ENCODE data around the gene AATK. TPM values are rescaled to one million over a fixed set of nuclear protein-coding genes. Genes with fewer than 3 reads are reported as not detected.
"Not testable (repeated sequence)": the region's sequence is repeated elsewhere in the genome, so short reads cannot be mapped to it uniquely, and the experiment has no call there.

The AATK gene
- polyA plus RNA-seq, 1 donor, result 10.7 TPM

DNA sequence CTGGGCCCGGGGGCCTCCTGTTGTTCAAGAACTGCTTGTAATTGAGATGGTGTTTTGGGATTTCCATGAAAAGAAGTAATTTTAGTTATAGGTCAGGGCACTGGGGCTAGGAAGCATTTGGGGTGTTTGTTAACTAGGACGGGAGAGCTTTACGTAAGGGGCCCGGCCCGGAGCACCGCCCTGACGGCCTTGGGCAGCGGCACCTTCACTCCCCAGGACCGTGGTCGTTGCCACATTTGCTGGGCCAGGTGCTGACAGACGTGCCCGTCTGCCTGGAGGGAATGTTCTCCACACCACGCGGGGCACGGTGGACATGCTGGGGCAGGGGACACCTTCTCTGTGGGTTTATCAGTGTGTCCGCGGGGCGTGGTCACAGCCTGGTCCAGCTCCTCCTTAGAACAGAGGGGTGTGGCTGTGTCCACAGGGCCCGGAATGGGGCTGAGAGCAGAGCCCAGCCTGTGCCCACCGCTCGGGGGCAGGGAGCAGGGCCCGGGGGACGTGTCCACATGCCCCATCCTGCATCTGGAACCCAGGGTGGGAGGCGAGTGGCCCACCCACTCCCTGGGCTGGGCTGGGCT lies 73.4 kb downstream of the AATK start:
- DNase-seq (ENCODE audit: low read depth), result no peak

DNA sequence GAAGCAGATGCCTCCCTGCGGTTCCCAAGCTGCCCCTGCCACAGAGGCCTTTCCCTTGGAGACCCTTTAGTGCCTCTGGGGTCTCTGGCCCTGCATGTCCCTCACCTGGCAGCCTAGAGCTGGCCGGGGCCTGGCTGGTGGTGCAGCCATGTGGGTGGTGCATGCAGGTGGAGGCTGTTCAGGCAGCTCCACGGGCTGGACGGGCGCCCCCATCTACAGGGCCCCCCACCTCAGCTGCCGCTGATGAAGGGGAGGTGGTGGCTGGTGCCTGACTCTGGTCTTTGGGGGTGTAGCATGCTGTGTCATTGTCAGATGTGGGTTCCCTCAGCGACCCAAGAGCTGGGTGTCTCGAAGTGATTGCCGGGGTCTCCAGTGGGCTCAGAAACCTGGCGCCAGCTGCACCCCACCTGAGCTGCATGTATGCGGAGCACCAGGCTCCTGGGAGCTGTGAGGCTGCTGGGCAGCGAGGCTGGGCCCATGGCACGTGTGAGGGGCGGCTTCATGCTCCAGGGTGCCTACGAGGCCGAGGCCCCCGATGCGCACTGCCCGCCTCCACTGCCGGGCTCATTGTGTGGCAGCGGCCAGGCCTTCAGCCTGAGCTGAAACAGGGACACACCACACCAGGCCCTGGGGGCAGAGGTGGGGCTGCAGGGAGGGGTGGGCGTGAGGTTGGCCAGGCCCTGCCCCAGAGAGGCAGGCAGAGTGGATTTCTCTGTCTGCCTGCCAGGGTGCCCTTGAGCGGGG lies 74.1 kb downstream of the AATK start:
- DNase-seq (ENCODE audit: low read depth), result no peak

DNA sequence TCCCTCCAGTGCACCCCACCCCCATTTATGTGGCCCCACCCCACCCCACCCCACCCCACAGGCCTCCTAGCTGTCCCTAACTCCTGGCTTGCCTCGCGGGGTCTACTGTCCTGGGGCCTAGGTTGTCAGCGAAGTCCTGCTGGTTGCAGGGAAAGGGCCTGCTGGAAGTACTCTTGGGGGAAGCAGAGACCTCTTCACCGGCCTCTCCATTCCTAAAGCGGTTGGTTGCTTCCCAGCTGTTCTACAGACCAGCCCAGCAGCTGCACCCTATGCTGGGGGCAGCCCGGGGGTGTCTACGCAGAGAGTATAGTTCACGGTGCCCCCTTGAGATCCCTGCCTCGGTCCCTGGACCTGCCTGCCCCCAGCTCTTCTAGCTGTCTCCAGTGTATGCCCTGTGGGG lies 74.9 kb downstream of the AATK start:
- DNase-seq (ENCODE audit: low read depth), result no peak

DNA sequence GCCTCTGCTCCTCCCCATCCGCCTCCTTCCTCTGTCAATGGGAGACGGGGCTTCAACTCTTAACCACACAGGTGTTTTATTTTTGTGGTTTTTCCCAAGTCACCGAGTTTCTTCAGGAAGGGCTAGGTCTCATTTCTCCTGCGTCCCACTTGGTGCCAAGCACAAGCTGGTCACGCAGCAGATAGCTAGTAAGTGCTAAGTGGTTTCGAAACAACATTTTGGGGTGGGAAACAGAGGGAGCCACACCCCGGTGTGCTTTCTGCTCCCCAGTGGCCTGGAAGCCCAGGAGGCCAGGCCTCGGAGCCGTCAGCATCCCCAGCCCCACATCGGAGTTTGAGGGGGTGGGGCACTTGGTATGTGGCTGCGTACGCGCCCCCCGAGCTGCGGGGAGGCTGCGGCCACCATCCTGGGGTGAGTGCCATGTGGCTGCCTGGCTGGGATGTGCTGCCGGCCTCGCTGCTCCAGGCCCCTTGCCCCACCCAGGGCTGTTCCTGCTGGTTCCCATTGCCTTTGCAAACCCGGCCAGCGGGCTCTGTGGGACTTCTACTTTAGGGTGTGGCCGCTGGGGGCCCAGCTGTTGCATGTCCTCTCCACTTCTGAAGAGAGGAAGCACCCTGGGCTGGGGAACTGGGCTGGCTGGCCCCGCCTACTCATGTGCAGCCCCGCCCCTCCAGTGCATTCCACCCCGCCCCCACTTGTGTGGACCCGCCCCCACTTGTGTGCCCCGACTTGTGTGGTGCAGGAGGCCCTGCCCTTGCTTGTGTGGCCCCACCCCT lies 75.5 kb downstream of the AATK start:
- DNase-seq (ENCODE audit: low read depth), result no peak

DNA sequence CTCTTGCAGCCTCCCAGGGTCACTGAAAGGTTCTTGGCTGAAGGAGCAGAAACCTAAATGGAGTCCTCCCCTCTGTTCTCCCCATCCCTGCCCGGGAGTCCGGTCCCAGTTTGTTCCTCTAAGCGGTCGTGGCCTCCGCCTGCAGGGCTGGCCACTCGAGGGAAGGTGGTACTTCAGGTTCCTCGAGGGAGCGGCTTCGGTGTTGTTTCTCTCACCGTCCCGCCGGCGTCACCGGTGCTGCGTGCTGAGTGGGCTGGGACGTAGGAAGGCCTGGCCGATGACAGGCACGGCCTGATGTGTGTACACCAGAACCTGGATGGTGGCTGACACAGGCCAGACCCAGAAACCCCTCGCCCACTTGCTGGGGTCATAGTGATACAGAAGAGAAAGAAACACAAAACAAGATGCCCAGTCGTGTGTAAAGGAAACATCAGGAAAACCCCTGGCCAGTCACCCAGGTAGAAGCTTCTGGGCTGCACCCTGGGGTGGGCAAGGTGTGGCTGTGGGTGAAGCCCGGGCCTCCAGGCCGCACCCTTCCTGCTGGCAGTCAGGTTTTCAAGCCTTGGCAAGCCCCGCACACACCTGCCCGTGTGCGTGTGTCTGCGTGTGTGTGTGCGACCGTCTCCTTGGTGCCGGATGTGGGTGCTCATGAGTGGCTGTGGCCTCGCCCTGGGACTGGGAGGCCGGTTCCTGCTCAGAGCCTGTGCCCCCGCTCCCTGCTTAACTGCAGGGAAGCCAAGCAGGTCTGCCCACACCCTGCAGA lies 79.1 kb downstream of the AATK start:
- DNase-seq (ENCODE audit: low read depth), result no peak

DNA sequence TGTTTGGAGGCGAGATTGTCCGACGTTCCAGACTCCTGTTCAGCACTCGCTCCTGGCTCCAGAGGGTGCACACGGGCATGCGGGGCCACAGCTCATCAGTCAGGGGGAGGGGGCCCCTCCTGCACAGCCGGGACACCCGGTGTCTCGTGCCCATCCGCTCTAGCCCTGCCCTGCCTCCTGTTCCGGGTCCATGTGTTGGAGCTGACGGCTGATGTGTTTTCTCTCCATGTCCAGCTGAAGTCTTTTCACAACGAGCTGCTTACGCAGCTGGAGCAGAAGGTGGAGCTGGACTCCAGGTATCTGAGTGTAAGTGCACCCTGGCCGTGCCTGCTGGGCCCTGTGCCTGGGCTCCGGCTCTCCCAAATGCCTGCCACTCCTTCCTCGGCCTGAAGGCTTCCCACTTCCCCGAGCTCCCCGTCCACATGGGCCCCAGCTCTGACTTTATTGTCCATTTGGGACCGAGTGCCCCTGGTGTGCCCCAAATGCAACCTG lies 80.6 kb downstream of the AATK start:
- DNase-seq (ENCODE audit: low read depth), result no peak

DNA sequence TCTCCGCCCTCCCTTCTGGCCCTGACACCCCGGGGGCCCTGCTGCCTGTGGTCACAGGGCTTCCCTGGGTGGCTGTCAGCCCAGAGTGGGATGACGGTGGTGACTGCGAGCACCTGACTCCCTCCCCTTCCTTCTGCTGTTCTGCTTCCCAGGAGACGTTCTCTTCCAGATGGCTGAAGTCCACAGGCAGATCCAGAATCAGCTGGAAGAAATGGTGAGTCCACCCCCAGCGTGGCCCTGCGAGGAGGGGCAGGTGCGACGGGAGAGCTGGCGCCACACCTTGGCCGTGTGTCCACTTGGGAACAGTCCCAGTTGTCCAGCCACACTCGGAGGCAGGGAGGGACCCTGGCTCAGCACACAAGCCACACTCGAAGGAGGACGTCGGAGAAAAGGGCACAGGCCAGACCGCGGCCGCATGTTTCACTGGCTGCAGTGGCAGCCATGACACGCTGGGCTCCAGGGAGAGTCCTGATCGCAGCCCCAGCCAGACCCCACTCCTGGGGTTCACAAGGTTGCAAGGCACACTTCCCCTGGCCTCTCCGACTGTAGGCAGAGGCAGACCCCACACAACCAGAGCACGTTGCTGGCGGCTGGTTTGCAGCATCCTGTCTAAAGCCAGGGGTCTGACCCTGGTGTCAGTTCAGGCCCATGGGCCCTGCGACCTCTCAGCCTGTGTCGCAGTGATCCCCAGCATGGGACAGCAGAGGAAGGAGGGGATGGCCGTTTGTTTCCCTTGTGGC lies 81.2 kb downstream of the AATK start:
- no peak for DNase-seq (ENCODE audit: low read depth)

DNA sequence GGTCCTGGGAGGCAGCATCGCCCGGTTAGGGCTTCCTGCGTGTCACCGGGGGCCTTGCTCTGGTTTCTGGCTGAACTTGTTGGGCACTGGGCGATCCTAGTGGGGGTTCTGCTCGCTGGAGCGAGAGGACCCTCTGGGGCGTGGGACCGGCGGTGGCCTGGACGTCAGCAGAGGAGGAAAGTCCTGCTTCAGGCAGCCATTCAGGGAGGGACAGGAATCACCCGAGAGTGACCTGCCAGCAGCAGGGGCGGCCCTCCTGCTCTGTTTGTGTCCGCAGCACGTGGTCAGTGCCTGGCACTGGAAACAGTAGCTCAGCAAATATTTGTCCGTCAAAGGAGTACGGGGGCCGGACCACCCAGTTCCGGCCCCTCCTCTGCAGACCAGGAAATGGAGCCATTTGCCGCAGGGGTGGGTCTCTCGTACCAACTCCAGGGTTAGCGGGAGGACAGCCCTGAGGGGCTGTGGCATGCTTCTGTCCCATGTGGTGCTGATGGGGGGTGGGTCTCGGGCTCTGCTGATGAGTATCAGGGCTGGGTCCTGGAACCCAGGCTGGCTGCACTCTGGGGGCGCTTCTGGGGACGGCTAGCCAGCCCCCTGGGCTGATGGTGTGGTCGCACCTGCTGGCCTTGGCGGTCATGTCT lies 82.8 kb downstream of the AATK start:
- DNase-seq (ENCODE audit: low read depth), result no peak

DNA sequence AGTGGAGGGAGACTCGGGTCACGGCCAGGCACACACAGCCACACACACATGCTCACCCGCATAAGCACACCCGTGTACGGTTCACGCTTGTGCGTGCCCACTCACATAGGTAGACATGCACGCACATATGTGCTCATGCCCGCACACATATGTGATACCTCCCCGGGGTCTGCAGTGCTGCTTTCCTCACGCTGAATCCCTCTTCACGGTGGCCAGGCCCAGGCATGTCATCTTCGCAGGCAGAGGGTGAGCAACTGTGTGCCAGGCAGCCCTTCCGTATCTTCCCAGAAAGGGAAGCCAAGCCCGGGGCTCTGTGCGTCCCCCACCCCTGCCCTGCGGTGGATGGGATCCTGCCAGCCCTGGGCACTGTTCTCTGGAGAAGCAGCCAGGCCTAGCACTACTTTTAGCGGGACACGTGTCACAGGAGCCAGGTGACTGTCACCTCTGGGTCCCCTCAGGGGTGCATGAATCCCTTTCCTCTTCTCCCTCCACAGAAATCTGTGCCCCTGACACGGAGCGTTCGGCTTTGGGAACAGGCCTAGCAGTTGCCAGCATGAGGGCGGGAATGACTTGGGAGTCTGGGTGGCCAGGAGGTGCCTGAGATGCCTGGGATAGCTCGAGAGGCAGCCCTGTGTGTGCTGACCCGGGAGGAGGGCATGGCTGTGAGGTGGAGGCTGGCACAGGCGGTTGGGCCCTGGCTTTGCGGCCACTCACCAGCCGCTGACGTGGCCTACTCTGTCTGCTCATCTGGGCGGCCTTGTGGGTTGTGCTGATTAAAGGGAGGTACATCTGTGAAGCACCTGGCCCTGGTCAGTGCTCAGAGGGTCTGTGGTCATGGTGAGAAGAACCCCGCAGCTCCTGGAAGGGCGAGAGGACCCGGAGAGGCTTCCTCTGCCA lies 83.6 kb downstream of the AATK start:
- DNase-seq (ENCODE audit: low read depth), result no peak

DNA sequence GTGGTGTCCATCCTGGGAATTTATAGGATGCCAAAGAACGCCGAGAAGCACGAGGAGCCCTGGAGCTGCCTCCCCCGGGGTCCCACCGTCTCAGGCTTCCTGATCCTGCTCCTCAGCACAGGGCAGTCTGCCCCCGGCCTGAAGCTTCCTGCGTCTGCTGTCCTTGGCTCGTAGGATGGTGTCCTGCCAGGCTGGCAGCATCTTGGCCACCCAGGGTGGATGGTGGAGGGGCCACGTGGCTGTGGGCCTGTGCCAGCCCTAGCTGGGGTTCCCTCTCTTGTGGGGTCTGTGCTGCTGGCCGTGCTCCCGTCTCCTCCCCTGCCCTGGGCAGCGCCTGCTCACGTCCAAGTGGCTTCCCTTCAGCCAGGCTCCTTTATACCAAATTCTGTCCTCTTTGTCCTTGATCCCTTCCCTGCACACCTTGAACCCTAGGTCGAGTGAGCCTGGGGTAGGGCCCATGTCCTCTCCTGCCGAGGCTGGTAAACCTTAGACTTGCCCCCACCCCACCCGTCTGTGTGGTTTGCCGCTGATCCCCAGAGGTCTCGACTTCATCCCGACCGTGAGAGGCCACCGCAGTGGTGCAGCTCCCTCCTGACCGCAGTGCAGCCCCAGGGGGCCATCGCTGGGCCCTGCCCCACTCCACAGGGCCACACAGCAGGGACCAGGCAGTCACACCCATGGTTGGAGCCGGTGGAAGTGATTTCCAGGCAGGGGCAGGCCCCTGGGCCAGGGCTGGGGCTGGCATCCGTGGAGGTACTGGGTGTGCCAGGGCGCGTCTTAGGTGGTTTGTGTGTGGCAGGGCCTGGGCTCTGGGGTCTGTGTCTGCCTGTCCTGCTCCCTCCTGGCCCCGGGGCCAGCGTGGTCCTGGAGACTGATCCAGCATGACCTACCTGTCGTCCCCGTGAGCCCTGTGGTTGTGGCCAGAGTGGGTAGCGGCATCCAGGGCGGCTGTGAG lies 84.5 kb downstream of the AATK start:
- DNase-seq (ENCODE audit: low read depth), result no peak

DNA sequence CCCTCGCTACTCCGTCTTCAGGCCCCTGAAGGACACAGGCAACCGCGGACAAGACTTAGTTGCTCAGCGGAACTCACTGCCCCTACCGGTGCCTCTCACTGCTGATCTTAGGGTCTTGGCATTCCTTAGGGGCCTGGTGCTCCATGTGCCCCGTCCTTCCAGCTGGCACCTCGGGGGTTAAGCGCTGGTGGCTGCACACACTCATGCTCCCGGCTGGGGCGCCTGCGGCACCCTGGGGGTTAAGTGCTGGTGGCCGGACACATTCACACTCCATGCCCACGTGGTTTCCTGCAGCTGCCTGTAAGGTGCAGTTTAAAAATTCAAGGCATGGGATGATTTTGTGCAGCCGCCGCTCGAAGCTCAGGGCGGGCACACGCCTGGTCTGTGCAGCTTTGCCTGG lies 86.0 kb downstream of the AATK start:
- DNase-seq (ENCODE audit: low read depth), result no peak

DNA sequence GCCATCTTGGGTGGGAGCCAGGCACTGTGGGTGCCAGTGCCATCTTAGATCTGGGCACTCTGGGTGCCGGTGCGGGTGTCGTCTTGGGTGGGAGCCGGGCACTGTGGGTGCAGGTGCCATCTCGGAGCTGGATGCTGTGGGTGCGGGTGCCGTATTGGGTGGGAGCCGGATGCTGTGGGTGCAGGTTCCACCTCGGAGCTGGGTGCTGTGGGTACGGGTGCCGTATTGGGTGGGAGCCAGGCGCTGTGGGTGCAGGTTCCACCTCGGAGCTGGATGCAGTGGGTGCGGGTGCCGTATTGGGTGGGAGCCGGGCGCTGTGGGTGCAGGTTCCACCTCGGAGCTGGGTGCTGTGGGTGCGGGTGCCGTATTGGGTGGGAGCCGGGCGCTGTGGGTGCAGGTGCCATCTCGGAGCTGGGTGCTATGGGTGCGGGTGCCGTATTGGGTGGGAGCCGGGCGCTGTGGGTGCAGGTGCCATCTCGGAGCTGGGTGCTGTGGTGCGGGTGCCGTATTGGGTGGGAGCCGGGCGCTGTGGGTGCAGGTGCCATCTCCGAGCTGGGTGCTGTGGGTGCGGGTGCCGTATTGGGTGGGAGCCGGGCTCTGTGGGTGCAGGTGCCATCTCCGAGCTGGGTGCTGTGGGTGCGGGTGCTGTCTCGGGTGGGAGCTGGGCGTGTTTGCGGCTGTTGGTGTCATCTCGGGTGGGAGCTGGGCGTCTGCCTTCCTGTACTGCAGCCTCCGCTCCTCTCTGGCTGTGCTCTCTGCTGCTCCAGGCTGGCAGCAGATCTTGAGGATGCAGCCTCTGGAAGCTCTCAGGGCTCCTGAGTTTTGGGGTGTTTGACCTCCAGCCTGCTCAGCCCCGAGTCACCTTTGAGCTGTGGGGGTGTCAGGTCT lies 87.8 kb downstream of the AATK start:
- DNase-seq (ENCODE audit: low read depth), result not testable (repeated sequence)

DNA sequence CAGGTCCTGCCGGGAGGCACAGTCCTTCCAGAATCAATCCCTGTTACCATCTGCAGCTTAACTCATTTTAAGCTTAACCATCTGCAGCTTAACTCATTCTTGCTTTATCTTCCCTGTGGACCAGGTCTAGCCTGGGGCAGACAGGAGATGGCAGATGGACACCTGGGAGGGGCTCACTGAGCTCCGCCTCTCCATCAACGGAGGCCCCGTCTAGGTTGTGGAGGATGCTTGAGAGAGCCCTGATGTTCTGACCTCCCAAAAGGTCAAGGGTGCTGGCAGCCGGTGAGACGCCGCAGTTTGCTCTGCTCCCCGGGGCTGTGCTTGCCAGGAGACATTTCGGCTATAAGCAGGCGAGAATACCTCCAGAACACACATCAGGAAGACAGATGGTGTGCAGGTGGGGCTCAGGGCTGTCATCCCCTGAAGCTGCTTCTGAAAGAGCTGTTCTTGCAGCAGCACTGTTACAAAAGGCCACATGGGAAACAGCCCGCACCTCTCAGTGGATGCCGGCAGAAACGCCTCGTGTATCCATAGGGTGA lies 89.8 kb downstream of the AATK start:
- no peak for DNase-seq (ENCODE audit: low read depth)

DNA sequence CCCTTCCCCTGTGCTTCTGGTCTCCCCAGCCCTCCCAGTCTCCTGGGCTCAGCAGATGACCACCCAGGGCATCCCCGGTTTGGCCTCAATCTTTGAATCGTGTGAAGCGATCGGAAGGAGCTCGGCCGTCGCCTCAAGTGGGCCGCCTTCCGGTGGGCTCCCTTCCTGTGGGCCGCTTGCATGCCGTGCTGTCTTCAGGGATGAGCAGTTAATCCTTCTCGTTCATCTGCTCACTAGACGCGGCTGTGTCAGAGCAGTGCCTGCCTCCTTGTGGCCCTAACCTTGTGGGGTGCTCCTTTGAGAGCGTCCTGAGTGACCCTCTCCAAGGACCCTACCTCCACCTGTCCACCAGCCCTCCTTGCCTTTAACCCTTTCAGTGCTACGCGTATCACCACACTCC lies 90.7 kb downstream of the AATK start:
- no peak for DNase-seq (ENCODE audit: low read depth)

DNA sequence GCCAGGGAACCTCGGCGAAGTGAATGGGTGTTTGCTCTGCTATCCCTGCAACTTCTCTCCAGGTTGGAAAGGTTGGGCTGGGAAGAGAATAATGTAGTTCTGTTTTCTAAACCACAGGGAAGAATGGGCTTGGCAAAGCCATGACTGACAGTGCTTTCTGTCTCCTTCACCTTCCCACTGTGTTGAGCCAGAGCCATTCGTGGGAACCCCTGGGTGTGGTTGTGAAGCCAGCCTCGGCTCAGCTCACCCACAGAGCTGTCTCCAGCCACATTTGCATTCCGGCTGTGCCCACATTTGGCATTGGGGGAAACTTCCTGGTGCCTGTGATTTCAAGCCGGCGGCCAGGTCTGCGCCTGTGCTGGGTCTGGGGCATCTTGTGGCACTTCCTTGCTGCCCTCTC lies 91.1 kb downstream of the AATK start:
- DNase-seq (ENCODE audit: low read depth), result no peak

DNA sequence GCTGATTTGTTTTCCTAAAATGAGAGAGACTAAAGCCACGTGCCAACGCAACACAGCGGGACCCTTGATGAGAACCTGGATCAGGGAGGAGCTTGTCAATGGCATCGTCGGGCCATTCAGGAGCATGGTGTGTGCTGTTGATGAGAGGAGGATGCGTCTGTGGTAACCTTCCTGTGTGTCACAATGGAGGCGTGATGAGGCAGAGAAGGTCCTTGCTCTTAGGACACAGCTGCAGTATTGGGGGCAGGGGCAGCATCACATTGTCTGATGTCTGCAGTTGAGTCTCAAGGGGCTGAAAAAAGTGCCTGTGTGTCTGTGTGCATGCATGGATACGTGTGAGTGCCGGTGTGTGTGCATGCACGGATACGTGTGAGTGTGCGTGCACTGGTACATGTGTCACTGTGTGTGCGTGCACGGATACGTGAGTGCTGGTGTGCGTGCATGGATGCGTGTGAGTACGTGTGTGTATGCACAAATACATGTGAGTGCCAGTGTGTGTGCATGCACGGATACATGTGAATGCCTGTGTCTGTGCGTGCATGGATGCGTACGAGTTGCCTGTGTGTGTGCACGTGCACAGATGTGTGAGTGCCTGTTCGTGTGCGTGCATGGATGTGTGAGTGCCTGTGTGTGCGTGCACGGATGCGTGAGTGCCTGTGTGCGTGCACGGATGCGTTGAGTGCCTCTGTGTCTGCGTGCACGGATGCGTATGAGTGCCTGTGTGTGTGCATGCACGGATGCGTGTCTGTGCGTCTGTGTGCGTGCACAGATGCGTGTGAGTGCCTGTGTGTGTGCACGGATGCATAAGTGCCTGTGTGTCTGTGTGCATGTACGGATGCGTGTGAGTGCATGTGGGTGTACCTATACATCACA lies 91.8 kb downstream of the AATK start:
- DNase-seq (ENCODE audit: low read depth), result no peak
